ENCODE results near the gene DNAAF1. TPM values are rescaled to one million over a fixed set of nuclear protein-coding genes. Genes with fewer than 3 reads are reported as not detected.

DNAAF1 gene
- total and polyA plus RNA-seq, 2 donors (not counting 3 experiments of a cell fraction or from before 2014, with no cell fraction given), result 0.01 TPM; not detected in 1

GRCh38 chr16:84209989-84210388 lies 64.9 kb downstream of the DNAAF1 start:
- POLR2A ChIA-PET, result no interaction called here

More at GRCh38 chr16:84209989-84210388, 64.9 kb downstream of the DNAAF1 start:
- Histone ChIP-seq H3K4me2 (ENCODE audit: insufficient read depth, low read length) (no peak overlapping the region), H3K27ac (ENCODE audit: insufficient read depth, low read depth, low read length) (no peak overlapping the region), H3K9me3 (replicated peaks; ENCODE audit: control insufficient read depth, insufficient read depth, low read length) (no peaks in the 10 kb centered on the region), H3K9ac (replicated peaks; ENCODE audit: extremely low read depth, insufficient read depth, low read length) (no peak overlapping the region), H3K9me1 (replicated peaks; ENCODE audit: control insufficient read depth, extremely low read depth, insufficient read depth, low read length) (no peaks in the 10 kb centered on the region), H3K36me3 (ENCODE audit: control insufficient read depth in 2 of 2, extremely low read depth in 1 of 2, insufficient read depth in 2 of 2, low read length in 2 of 2) (no peaks in the 10 kb centered on the region), H3K79me2 (ENCODE audit: control insufficient read depth, insufficient read depth, low read length) (no peaks in the 10 kb centered on the region), H3K27me3 (ENCODE audit: control insufficient read depth in 2 of 2, insufficient read depth in 2 of 2, low read length in 2 of 2) (no peaks in the 10 kb centered on the region), H3K4me3 (replicated peaks in 1 of 3; ENCODE audit: insufficient read depth in 1 of 3, low read depth in 1 of 3, low read length in 3 of 3) (no peak overlapping the region), H3K4me1 (ENCODE audit: control insufficient read depth, extremely low read depth, insufficient read depth, low read length) (no peaks in the 10 kb centered on the region), H4K20me1 (replicated peaks; ENCODE audit: control insufficient read depth, extremely low read depth, insufficient read depth, low read length) (no peaks in the 10 kb centered on the region), H2AFZ (ENCODE audit: low read depth, low read length) (no peak overlapping the region)
- DNase-seq (ENCODE audit: low read depth, low spot score), result no peak
- TF ChIP-seq EZH2 (IDR thresholded peaks at IDR 0.05; ENCODE audit: borderline replicate concordance, low read depth, low read length, severe bottlenecking), result no peak
- no peak for TF ChIP-seq POLR2AphosphoS5 (IDR thresholded peaks at IDR 0.05; ENCODE audit: insufficient read depth, low read depth, low read length)
- no peak for TF ChIP-seq MYC (IDR thresholded peaks at IDR 0.05; ENCODE audit: low read depth, low read length)
- no peak for TF ChIP-seq JUN (IDR thresholded peaks at IDR 0.05; ENCODE audit: borderline replicate concordance, insufficient read depth, insufficient read length, low read depth)
- no peak for TF ChIP-seq POLR2A (IDR thresholded peaks at IDR 0.05; ENCODE audit: low read depth, low read length)
- TF ChIP-seq CTCF (IDR thresholded peaks at IDR 0.05; ENCODE audit: extremely low read depth in 1 of 2, insufficient read depth in 1 of 2, low read depth in 1 of 2, low read length in 2 of 2), result no peak
- no peak for TF ChIP-seq GATA2 (IDR thresholded peaks at IDR 0.05; ENCODE audit: insufficient read depth, insufficient read length, low read depth, low read length)
- TF ChIP-seq FOS (IDR thresholded peaks at IDR 0.05; ENCODE audit: borderline replicate concordance, insufficient read depth, low read length), result no peak
- TF ChIP-seq MAX (IDR thresholded peaks at IDR 0.05; ENCODE audit: insufficient read depth, insufficient read length), result no peak
- CTCF ChIA-PET, result no interaction called here
- FAIRE-seq, result no peak
- dilution Hi-C loops (cut with MboI; ENCODE audit: extremely low pct_ligation_motif_present, low sequenced_read_pairs), result no loop called here
- intact Hi-C loops (cut with micrococcal nuclease), result no loop called here
- BruUV-seq (replicated peaks), result no TSS peak
